Right lung (tissue), 10 donors: ENCODE results near the gene BTG4. TPM values are rescaled to one million over a fixed set of nuclear protein-coding genes. Genes with fewer than 3 reads are reported as not detected.

Source experiments
- DNase-seq, 2 donors: peaks; one replicate each; pipeline ENCODE4 v3.0.0-alpha.2; 2013
- long read RNA-seq, 8 donors: transcript quantifications; one replicate each; lab custom pipeline, GENCODE V29; 2026
- polyA plus RNA-seq, 5 donors: library from polyadenylated mRNA; unstranded; fragments of 120-200 nt; gene quantifications; one replicate each; pipeline versions ENCODE4 v1.2.1 to v1.2.3, GENCODE V29; 2013; ENCODE audit warnings: inconsistent platforms in 1 of 5, low replicate concordance in 1 of 5; ENCODE audit not compliant: insufficient read length in 5 of 5, insufficient read depth in 1 of 5

Gene BTG4
- polyA plus RNA-seq, result under 1 TPM in 3 of 5 donors, not detected in 2; 0.11 to 0.52 (median 0.18) TPM
- long read RNA-seq, donor 1, result 0 reads
- long read RNA-seq, donor 2, result 0 reads
- long read RNA-seq, donor 3, result 0 reads
- long read RNA-seq, donor 4, result 0 reads
- long read RNA-seq, donor 5, result 0 reads
- long read RNA-seq, donor 6, result 0 reads
- long read RNA-seq, donor 7, result 0 reads
- long read RNA-seq, donor 8, result 0 reads

DNA sequence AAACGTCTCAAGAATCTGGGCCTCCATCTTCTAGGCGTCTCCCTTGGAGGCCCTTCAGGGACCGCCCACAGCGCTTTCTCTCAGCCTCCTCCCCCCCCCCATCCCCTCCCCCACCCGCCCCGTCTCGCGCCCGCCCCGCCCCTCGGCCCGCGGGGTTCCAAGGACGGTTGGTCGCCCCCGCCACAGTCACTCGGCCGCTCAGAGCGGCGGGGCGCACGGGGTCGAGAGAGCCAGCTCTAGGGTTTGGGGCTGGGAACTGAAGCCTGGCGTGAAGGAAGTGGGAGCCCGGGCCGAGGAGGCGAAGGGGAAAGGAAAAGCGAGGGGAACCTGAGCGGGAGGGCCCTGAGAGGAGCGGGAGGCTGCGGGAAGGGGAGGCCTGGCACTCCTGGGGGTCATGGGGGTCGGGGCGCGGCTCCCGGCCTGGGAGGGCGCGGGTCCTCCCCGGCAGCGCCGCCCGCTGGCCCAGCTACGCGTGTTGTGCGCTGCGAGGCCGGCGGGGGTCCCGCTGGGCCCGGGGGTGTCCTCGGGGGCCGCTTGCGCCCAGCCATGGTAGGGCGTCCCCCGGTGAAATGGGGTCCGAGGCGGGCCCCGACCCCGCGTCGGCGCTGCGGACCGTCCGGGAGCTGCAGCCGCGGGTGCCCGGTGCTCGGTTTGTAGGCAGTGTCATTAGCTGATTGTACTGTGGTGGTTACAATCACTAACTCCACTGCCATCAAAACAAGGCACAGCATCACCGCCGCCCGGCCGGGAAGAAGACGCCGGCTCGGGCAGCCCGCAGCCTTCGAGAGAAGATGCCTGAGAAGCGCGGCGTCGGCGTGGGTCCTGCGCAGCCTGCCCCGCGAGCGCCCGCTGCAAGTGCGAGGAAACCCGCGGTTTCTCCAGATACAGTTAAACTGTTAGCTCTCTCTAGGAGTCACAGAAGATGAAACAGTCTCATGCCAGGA, at the start of gene BTG4:
Gene BTG4 (minus strand): TSS at position 91 of the 944 bp plus-strand sequence. CDS start 13,610 bp downstream, outside the sequence.
- DNase-seq, result no peak

- no peak for DNase-seq
Measured at GRCh38 chr11:111561791-111562325, 49.7 kb upstream of the BTG4 start.

GRCh38 chr11:111561306-111561705, 49.1 kb upstream of the BTG4 start:
- no peak for DNase-seq

- DNase-seq, result no peak
Measured at GRCh38 chr11:111560800-111561199, 48.6 kb upstream of the BTG4 start.

DNA sequence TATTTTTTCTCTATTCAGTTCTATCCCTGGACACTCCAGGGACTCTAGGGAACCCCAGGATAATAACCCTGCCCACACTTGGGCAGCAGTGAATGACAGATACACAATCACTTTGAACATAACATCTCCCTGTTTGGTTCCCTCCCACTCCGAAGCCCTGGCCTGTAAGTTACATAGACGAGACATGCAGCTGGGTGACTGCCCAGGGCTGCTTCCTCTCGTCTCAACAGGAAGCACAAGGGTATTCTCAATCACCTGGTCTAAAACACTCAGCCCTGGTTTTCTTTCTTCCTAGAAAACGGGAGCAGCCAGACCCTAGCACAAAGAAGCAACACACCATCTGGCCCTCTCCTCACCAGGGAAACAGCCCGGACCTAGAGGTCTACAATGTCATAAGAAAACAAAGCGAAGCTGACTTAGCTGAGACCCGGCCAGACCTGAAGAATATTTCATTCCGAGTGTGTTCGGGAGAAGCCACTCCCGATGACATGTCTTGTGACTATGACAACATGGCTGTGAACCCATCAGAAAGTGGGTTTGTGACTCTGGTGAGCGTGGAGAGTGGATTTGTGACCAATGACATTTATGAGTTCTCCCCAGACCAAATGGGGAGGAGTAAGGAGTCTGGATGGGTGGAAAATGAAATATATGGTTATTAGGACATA, 47.7 kb upstream of the BTG4 start:
- no peak for DNase-seq

- DNase-seq, result no peak
Measured at GRCh38 chr11:111557425-111558111, 45.4 kb upstream of the BTG4 start.

DNA sequence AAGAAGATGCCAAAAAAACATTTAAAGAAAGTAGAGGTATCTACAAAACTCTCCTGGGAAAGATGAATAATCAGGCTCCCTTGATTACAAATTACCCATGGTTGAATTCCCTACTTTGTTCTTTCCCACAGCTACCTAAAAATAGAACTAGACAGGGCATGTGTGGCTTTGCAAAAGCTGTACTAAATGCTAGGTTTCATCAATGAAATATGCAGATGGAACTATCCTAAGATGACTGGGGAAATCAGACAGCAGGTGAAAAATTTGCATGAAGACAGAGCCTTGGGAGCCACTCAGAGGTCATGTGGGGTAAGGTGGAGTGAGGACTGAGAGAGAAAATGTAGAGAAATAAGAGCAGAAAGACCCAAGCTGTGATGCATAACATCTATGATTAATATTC, 43.1 kb upstream of the BTG4 start:
- DNase-seq, result no peak

- DNase-seq, result no peak
Measured at GRCh38 chr11:111554532-111554931, 42.3 kb upstream of the BTG4 start.

GRCh38 chr11:111550258-111550657, 38.1 kb upstream of the BTG4 start:
- no peak for DNase-seq

GRCh38 chr11:111549869-111550203, 37.6 kb upstream of the BTG4 start:
- no peak for DNase-seq

GRCh38 chr11:111549196-111549868, 37.1 kb upstream of the BTG4 start:
- no peak for DNase-seq

DNA sequence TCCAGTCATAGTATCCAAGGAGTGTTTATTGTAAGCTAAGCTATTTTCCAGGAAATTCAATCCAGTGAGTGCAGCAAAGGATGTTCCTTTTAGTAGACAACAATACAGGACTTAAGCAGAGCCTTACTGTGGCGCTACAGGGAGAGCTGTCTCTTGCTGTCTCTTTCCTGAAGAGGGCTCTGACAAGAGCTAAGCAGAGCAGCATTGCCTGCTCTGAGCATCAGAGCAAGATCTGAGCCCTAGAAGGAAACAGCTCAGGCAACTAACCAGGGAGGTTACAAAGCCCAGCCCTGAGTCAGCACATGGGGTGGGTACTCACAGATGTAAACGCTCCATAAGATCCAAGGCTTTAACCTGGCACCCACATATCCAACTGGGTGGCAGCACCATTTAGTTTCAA, 36.3 kb upstream of the BTG4 start:
- DNase-seq, result no peak

DNA sequence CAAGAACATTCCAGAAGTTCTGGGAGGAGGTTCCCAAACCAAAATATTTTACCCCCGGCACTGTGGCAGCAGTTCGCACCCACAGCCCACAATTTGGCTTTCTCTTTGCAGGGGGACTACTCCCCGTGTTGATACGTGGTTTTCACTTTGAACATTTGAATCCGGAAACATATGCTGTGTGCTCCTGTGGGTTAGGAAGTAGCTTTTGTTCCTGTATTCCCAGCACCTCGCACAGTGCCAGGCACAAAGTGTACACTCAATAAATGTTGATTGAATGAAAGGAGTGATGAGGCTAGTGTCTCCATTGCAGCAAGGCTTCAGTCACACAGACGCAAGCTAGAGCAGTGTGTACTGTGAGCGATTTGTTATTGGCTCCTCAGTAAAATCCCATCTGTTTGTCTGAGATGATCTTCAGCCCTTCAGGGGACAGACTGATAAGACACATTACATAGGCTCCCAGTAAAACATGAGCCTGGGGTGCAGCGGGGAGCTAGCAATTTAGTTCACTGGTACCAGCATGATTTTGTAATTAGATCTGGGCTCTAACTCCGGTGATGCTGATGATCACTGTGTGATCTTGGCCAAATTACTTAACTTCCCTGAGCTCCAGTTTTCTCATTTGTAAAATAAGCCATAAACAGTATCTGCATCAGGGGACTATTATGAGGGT, 30.6 kb upstream of the BTG4 start:
- DNase-seq, result no peak

- DNase-seq, result peak; percentile 25 to 36
Measured at GRCh38 chr11:111541254-111542061, 29.3 kb upstream of the BTG4 start.

- DNase-seq, result peak; percentile 31 to 32
Measured at GRCh38 chr11:111540937-111541253, 28.7 kb upstream of the BTG4 start.

- peak; percentile 60 to 63 for DNase-seq
Measured at GRCh38 chr11:111540114-111540936, 28.1 kb upstream of the BTG4 start, which contains the start of gene LAYN. Gene LAYN, plus strand, starts transcription at chr11:111540720. Its CDS starts 124 bp downstream, at chr11:111540844.

DNA sequence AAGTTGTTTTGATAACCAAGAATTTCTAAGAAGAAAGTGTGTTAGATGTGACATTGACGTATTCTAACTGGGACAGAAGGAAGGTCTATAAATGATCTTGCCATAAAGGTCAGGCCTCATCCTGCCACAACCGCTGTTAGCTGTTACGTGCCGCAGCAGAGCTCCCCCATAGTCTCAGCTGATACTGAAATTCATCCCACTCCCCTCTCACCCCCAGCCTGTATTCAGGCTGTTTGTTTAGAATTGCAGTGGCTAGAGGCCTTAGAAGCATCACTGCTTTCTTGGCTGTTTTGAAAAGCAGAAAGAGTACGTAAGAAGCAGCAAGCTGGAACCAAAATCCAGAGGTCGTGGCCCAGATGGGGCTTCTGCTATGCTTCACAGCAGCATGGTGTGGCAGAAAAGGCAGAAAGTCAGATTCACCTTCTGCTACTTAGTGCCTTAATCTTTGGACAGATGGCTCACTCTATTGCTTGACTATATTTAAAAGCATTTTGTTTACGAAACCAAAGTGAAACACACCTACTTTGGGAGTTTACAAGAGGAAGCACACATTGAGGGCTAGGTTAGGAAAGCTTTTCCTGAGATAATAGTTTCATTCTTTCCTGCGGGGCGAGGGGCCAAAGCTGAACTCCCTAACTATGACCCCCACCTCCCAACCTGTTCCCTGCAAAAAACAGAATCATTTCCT, 27.4 kb upstream of the BTG4 start:
- DNase-seq, result no peak
